Measurements from ENCODE around the gene IL32.

GRCh38 chr16:3049921-3050481, 15.4 kb upstream of the IL32 start:
- TF ChIP-seq RAD21 (IDR thresholded peaks at IDR 0.05; ENCODE audit: low read length): no peak
- no peak for TF ChIP-seq CTCF (conservative IDR thresholded peaks at IDR 0.05; ENCODE audit: low read depth, low read length)
- TF ChIP-seq RFX5 (IDR thresholded peaks at IDR 0.05; ENCODE audit: low read depth, low read length): no peak
- TF ChIP-seq SMC3 (IDR thresholded peaks at IDR 0.05; ENCODE audit: low read depth, low read length): no peak

Measured in IMR-90 (cell line).